HEK293 (cell line): ENCODE results near the gene HOMER1.

Source experiments
- ZBTB1 ChIP-seq: fragments of 450-650 bp; formaldehyde crosslinking; IDR thresholded peaks from 2 replicates; pipeline ENCODE4 v1.5.1; 2016; ENCODE audit warnings: missing biosample characterization, missing genetic modification characterization
- ZBTB7A ChIP-seq: fragments of 450-650 bp; formaldehyde crosslinking; IDR thresholded peaks from 2 replicates; pipeline ENCODE4 v1.5.1; 2016; ENCODE audit warnings: low read depth, missing biosample characterization, missing genetic modification characterization
- ZNF16 ChIP-seq: fragments of 450-650 bp; formaldehyde crosslinking; IDR thresholded peaks from 2 replicates; pipeline ENCODE4 v1.5.1; 2016; ENCODE audit warnings: low read depth, missing biosample characterization, missing genetic modification characterization
- ZNF184 ChIP-seq: fragments of 450-650 bp; IDR thresholded peaks from 2 replicates; pipeline ENCODE4 v1.5.1; 2018; ENCODE audit warnings: missing biosample characterization, mild to moderate bottlenecking, missing genetic modification characterization
- ZNF350 ChIP-seq: fragments of 450-650 bp; formaldehyde crosslinking; IDR thresholded peaks from 2 replicates; pipeline ENCODE4 v1.5.0; 2017; ENCODE audit warnings: missing biosample characterization, mild to moderate bottlenecking, missing genetic modification characterization
- ZNF624 ChIP-seq: fragments of 450-650 bp; formaldehyde crosslinking; IDR thresholded peaks from 2 replicates; pipeline ENCODE4 v1.5.1; 2017; ENCODE audit warnings: missing biosample characterization, missing genetic modification characterization
- ZNF830 ChIP-seq: fragments of 450-650 bp; IDR thresholded peaks from 2 replicates; pipeline ENCODE4 v1.5.0; 2018; ENCODE audit warnings: missing biosample characterization, missing genetic modification characterization, low read depth, mild to moderate bottlenecking, moderate library complexity
- ZSCAN23 ChIP-seq: fragments of 450-650 bp; formaldehyde crosslinking; IDR thresholded peaks from 2 replicates; pipeline ENCODE4 v1.5.1; 2016; ENCODE audit warnings: missing biosample characterization, missing genetic modification characterization
- TF ChIP-seq, protein P1 (sequence below): fragments of 450-650 bp; formaldehyde crosslinking; IDR thresholded peaks from 2 replicates; pipeline ENCODE4 v1.5.1; 2016; ENCODE audit warnings: missing biosample characterization, missing genetic modification characterization
- TF ChIP-seq, protein P2 (sequence below): fragments of 450-650 bp; formaldehyde crosslinking; conservative IDR thresholded peaks from 2 replicates; pipeline ENCODE4 v1.5.1; 2016; ENCODE audit warnings: low read depth, missing biosample characterization, missing genetic modification characterization

DNA sequence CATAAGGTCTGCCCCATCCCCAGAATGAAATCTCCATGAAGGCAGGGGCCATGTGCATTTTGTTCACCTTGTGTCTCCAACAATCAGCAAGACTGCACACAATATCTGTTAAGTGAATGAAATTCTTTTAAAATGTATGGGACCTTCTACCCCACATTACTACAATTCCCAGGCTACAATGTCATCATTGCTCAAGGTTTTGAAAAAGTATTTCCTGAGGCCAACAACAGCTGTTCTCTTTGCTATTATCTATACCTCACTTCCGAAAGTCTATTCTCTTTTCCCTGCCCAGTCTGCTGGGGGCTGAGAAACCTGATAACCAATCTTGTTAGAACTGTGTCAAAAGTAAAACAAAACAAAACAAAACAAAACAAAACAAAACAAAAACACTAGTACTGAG is 29.2 kb downstream of the HOMER1 start:
- TF ChIP-seq, protein P1, sequence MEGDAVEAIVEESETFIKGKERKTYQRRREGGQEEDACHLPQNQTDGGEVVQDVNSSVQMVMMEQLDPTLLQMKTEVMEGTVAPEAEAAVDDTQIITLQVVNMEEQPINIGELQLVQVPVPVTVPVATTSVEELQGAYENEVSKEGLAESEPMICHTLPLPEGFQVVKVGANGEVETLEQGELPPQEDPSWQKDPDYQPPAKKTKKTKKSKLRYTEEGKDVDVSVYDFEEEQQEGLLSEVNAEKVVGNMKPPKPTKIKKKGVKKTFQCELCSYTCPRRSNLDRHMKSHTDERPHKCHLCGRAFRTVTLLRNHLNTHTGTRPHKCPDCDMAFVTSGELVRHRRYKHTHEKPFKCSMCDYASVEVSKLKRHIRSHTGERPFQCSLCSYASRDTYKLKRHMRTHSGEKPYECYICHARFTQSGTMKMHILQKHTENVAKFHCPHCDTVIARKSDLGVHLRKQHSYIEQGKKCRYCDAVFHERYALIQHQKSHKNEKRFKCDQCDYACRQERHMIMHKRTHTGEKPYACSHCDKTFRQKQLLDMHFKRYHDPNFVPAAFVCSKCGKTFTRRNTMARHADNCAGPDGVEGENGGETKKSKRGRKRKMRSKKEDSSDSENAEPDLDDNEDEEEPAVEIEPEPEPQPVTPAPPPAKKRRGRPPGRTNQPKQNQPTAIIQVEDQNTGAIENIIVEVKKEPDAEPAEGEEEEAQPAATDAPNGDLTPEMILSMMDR (tag by site-specific recombination), result no peak
- TF ChIP-seq, protein P2, sequence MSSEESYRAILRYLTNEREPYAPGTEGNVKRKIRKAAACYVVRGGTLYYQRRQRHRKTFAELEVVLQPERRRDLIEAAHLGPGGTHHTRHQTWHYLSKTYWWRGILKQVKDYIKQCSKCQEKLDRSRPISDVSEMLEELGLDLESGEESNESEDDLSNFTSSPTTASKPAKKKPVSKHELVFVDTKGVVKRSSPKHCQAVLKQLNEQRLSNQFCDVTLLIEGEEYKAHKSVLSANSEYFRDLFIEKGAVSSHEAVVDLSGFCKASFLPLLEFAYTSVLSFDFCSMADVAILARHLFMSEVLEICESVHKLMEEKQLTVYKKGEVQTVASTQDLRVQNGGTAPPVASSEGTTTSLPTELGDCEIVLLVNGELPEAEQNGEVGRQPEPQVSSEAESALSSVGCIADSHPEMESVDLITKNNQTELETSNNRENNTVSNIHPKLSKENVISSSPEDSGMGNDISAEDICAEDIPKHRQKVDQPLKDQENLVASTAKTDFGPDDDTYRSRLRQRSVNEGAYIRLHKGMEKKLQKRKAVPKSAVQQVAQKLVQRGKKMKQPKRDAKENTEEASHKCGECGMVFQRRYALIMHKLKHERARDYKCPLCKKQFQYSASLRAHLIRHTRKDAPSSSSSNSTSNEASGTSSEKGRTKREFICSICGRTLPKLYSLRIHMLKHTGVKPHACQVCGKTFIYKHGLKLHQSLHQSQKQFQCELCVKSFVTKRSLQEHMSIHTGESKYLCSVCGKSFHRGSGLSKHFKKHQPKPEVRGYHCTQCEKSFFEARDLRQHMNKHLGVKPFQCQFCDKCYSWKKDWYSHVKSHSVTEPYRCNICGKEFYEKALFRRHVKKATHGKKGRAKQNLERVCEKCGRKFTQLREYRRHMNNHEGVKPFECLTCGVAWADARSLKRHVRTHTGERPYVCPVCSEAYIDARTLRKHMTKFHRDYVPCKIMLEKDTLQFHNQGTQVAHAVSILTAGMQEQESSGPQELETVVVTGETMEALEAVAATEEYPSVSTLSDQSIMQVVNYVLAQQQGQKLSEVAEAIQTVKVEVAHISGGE (tag by site-specific recombination), result no peak
- TF ChIP-seq ZBTB1 (tag by site-specific recombination) (no peak), ZNF184 (tag by site-specific recombination) (no peak), ZNF16 (tag by site-specific recombination) (no peak), ZSCAN23 (no peak), ZNF624 (no peak), ZNF350 (tag by site-specific recombination) (no peak), ZNF830 (tag by site-specific recombination) (no peak), ZBTB7A (tag by site-specific recombination) (no peak)
